KMS-11 (cell line): ENCODE measurements around the gene DRAM1.

Experiments used
- H2AFZ ChIP-seq: fragments of 200-600 bp; sonication (generic); 2 replicates; pipeline ENCODE4 v1.6.1; 2016; ENCODE audit warnings: antibody characterized with exemption, mixed run types, low read depth
- H3K27ac ChIP-seq: fragments of 200-600 bp; sonication (generic); 2 replicates; pipeline ENCODE4 v1.6.1; 2016; ENCODE audit warnings: mild to moderate bottlenecking, mixed run types
- H3K27me3 ChIP-seq: fragments of 200-600 bp; sonication (generic); 2 replicates; pipeline ENCODE4 v1.6.1; 2017; ENCODE audit warnings: mild to moderate bottlenecking, low read depth, mixed run types, moderate library complexity; ENCODE audit not compliant: insufficient read depth
- H3K36me3 ChIP-seq: fragments of 200-600 bp; sonication (generic); 2 replicates; pipeline ENCODE4 v1.6.1; 2017; ENCODE audit warnings: mild to moderate bottlenecking, mixed run types; ENCODE audit not compliant: insufficient read depth
- H3K4me1 ChIP-seq: fragments of 200-600 bp; sonication (generic); 2 replicates; pipeline ENCODE4 v1.6.1; 2016; ENCODE audit warnings: mild to moderate bottlenecking, low read depth, mixed run types; ENCODE audit not compliant: poor library complexity, severe bottlenecking
- H3K4me2 ChIP-seq: fragments of 200-600 bp; sonication (generic); 2 replicates; pipeline ENCODE4 v1.7.0; 2016; ENCODE audit warnings: mild to moderate bottlenecking, mixed run types
- H3K4me3 ChIP-seq: fragments of 200-600 bp; sonication (generic); IDR thresholded peaks from 2 replicates; pipeline ENCODE4 v1.6.1; 2017; ENCODE audit warnings: low read depth, low read length, mixed read lengths; ENCODE audit not compliant: insufficient read depth
- H3K79me2 ChIP-seq: fragments of 200-600 bp; sonication (generic); 2 replicates; pipeline ENCODE4 v1.6.1; 2016; ENCODE audit warnings: low read depth, mixed run types; ENCODE audit not compliant: insufficient read depth
- H3K9ac ChIP-seq: fragments of 200-600 bp; sonication (generic); 2 replicates; pipeline ENCODE4 v1.6.1; 2016; ENCODE audit warnings: mild to moderate bottlenecking, mixed run types
- H4K20me1 ChIP-seq: fragments of 200-600 bp; sonication (generic); 2 replicates; pipeline ENCODE4 v1.6.1; 2016; ENCODE audit warnings: mild to moderate bottlenecking, mixed run types; ENCODE audit not compliant: insufficient read depth
- TF ChIP-seq, protein P1 (sequence below): fragments of 200-600 bp; sonication (generic); conservative IDR thresholded peaks from 2 replicates; pipeline ENCODE4 v1.6.1; 2017; ENCODE audit warnings: low read depth, mild to moderate bottlenecking, antibody characterized with exemption, low read length, moderate library complexity, mixed read lengths

The DRAM1 gene

GRCh38 chr12:101942250-101942605 lies 64.8 kb downstream of the DRAM1 start:
- TF ChIP-seq, protein P1, sequence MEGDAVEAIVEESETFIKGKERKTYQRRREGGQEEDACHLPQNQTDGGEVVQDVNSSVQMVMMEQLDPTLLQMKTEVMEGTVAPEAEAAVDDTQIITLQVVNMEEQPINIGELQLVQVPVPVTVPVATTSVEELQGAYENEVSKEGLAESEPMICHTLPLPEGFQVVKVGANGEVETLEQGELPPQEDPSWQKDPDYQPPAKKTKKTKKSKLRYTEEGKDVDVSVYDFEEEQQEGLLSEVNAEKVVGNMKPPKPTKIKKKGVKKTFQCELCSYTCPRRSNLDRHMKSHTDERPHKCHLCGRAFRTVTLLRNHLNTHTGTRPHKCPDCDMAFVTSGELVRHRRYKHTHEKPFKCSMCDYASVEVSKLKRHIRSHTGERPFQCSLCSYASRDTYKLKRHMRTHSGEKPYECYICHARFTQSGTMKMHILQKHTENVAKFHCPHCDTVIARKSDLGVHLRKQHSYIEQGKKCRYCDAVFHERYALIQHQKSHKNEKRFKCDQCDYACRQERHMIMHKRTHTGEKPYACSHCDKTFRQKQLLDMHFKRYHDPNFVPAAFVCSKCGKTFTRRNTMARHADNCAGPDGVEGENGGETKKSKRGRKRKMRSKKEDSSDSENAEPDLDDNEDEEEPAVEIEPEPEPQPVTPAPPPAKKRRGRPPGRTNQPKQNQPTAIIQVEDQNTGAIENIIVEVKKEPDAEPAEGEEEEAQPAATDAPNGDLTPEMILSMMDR, result no peak
- Histone ChIP-seq H3K9ac (no peak overlapping the region), H3K4me2 (no peak overlapping the region), H3K27me3 (no peaks in the 10 kb centered on the region), H3K79me2 (no peaks in the 10 kb centered on the region), H3K4me1 (peaks cover 7% of the 10 kb centered on the region), H4K20me1 (no peaks in the 10 kb centered on the region), H2AFZ (no peak overlapping the region), H3K36me3 (no peaks in the 10 kb centered on the region), H3K4me3 (no peak overlapping the region), H3K27ac (no peak overlapping the region)

DNA sequence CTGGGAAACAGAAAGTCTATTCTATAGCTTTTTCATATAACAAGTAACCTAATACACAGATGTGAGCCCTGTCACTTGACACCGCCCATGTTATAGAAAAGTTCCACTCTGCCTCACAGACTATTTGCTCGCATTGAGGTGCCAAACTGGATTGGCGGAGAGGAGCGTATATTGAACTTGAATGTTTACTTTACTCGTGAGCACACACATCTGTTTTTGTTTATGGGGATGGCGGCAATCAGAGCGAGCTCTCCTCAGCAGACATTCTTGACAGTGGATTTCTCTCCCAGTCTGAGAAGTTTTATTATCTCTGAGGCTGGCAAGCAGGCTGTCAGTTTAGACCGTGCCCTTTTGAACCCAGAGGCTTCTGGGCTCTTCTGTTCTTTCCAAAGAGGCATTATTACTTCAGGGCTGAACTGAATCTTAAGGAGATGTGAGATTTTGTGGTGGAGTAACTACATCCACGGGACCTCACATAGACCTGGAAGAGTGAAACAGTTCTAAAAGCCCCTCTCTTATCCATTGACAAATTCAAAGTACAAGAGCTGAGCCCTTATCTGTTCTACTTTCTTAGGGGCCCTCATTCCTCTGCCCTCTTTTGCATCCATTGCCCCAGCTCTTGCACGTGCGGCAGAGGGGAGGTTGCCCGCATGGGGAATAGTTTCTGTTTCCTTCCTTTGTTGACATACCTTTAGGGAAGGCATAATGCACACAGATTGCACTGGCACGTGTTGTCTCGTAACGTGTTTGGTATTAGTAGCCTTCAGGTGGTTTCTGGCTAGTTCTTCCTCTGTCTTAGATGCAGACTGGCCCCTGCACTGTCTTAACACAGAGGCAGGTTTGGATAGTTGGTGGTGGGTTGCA lies 68.2 kb downstream of the DRAM1 start:
- no peak overlapping the region for H3K4me2 ChIP-seq
- H2AFZ ChIP-seq, result no peak overlapping the region
- H3K27ac ChIP-seq, result no peak overlapping the region

DNA sequence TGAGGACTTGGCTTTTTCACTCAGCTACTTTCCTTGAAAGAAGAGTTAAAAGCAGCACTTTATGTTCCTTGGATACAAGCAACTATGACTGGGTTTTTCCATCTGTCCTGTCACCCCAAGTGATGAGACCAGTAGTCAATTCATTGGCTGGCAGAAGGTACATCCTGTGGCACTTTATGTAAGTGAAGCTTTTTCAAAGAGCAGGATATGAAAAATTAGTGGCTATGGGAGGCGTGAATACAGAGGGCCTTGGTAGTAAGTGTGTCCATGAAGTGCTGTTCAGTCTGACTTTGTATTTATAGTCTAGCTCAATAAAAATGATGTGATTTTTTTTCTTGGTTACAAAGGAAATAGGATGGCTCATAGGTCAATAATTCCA lies 68.8 kb downstream of the DRAM1 start:
- no peak overlapping the region for H3K4me2 ChIP-seq
- H3K27ac ChIP-seq, result no peak overlapping the region
- no peaks in the 10 kb centered on the region for H3K4me1 ChIP-seq
- H3K27me3 ChIP-seq, result no peaks in the 10 kb centered on the region
- H4K20me1 ChIP-seq, result no peaks in the 10 kb centered on the region
- H3K36me3 ChIP-seq, result no peaks in the 10 kb centered on the region
- no peak overlapping the region for H2AFZ ChIP-seq
- TF ChIP-seq, protein P1, result no peak
- no peak overlapping the region for H3K4me3 ChIP-seq
- no peak overlapping the region for H3K9ac ChIP-seq
- H3K79me2 ChIP-seq, result no peaks in the 10 kb centered on the region

More for the DNA sequence above, 68.2 kb downstream of the DRAM1 start:
- Histone ChIP-seq H4K20me1 (no peaks in the 10 kb centered on the region), H3K79me2 (no peaks in the 10 kb centered on the region), H3K4me1 (no peaks in the 10 kb centered on the region), H3K36me3 (no peaks in the 10 kb centered on the region), H3K9ac (no peak overlapping the region), H3K27me3 (no peaks in the 10 kb centered on the region), H3K4me3 (no peak overlapping the region)
- TF ChIP-seq, protein P1, result no peak

DNA sequence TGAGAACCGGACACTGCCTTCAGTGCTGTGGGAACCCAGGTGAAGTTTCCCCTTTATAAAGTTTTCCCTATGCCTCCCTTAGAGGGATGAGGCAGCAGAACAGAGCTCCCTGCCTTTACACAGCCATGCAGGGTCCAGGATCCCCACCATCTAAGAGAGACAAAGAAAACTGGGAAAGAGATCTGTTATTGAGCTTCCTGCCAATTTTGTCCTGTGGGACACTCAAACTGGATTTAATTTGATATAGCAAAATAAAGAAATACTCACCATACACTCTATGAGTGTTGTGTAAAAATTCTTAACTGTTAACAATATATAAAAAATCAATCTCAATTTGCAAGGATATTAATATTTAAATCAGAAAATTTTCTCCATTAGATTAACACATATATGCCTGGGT lies 69.9 kb downstream of the DRAM1 start:
- H3K27me3 ChIP-seq, result no peaks in the 10 kb centered on the region
- no peaks in the 10 kb centered on the region for H3K79me2 ChIP-seq
- H3K36me3 ChIP-seq, result no peaks in the 10 kb centered on the region
- no peak overlapping the region for H3K9ac ChIP-seq
- H3K4me3 ChIP-seq, result no peak overlapping the region
- H2AFZ ChIP-seq, result no peak overlapping the region
- H4K20me1 ChIP-seq, result no peaks in the 10 kb centered on the region
- TF ChIP-seq, protein P1, result no peak
- no peak overlapping the region for H3K4me2 ChIP-seq
- no peak overlapping the region for H3K27ac ChIP-seq
- H3K4me1 ChIP-seq, result no peaks in the 10 kb centered on the region
